Sigmoid colon (tissue), 4 donors: ENCODE data around the gene HS6ST2.

Experiments
- CTCF ChIP-seq, 4 experiments: fragments of 450-650 bp in 3 of 4; fragments of 200-600 bp in 1 of 4; IDR thresholded peaks; one replicate each; pipeline ENCODE4 v1.5.1; 2016 to 2019; ENCODE audit warnings: antibody characterized with exemption in 4 of 4, mild to moderate bottlenecking in 3 of 4, moderate library complexity in 2 of 4
- EP300 ChIP-seq, 4 donors: sonication (generic); formaldehyde crosslinking; IDR thresholded peaks; one replicate each; pipeline ENCODE4 v1.6.1; 2017; ENCODE audit warnings: antibody characterized with exemption in 4 of 4
- POLR2A ChIP-seq, 2 donors: fragments of 450-650 bp; IDR thresholded peaks; one replicate each; pipeline ENCODE4 v1.6.1; 2016; ENCODE audit warnings: antibody characterized with exemption in 2 of 2, mild to moderate bottlenecking in 2 of 2, moderate library complexity in 2 of 2
- POLR2AphosphoS5 ChIP-seq, 4 donors: sonication (generic); formaldehyde crosslinking; IDR thresholded peaks; one replicate each; pipeline ENCODE4 v1.6.1; 2017; ENCODE audit warnings: antibody characterized with exemption in 4 of 4

GRCh38 chrX:132877954-132878536 lies 80.4 kb downstream of the HS6ST2 start:
- TF ChIP-seq EP300 (IDR thresholded peaks at IDR 0.05) (no peak), POLR2AphosphoS5 (IDR thresholded peaks at IDR 0.05) (no peak), CTCF (IDR thresholded peaks at IDR 0.05) (no peak), POLR2A (IDR thresholded peaks at IDR 0.05) (no peak)
